Esophagus squamous epithelium (tissue), 5 donors: Measurements from ENCODE around the gene PDE3A. TPM values are rescaled to one million over a fixed set of nuclear protein-coding genes. Genes with fewer than 3 reads are reported as not detected.

Experiments
- DNase-seq: peaks from one replicate; lab custom pipeline; 2025; lab: John Stamatoyannopoulos, UW
- H3K27ac ChIP-seq, 4 donors: fragments of 200-600 bp; sonication (generic); one replicate each; pipeline ENCODE4 v1.5.1; 2016 to 2019; ENCODE audit warnings: mild to moderate bottlenecking in 1 of 4
- H3K27me3 ChIP-seq, 4 donors: fragments of 200-600 bp; sonication (generic); 1 replicate in 3 of 4; 2 replicates in 1 of 4; pipeline versions ENCODE4 v1.5.1 to v1.6.0; 2017 to 2021; ENCODE audit warnings: antibody characterized with exemption in 1 of 4
- H3K36me3 ChIP-seq, 3 donors: fragments of 200-600 bp; sonication (generic); one replicate each; pipeline ENCODE4 v1.5.1; 2016 to 2019
- H3K4me1 ChIP-seq, 3 donors: fragments of 200-600 bp; sonication (generic); one replicate each; pipeline ENCODE4 v1.5.1; 2017 to 2019
- H3K4me3 ChIP-seq, 4 donors: fragments of 200-600 bp; sonication (generic); 1 replicate in 3 of 4; 2 replicates in 1 of 4; pipeline ENCODE4 v1.5.1; 2016 to 2019; ENCODE audit warnings: mild to moderate bottlenecking in 2 of 4, moderate library complexity in 1 of 4
- H3K9me3 ChIP-seq, 3 donors: fragments of 200-600 bp; sonication (generic); one replicate each; pipeline ENCODE4 v1.5.1; 2016 to 2019
- CTCF ChIP-seq, 6 experiments: fragments of 450-650 bp in 4 of 6; fragments of 200-600 bp in 2 of 6; sonication (generic) in 2 of 6; IDR thresholded peaks; one replicate each; pipeline ENCODE4 v1.5.1; 2016 to 2019; ENCODE audit warnings: antibody characterized with exemption in 6 of 6, mild to moderate bottlenecking in 4 of 6, moderate library complexity in 4 of 6
- POLR2A ChIP-seq, 4 donors: fragments of 450-650 bp; IDR thresholded peaks; one replicate each; pipeline ENCODE4 v1.6.1; 2017; ENCODE audit warnings: antibody characterized with exemption in 4 of 4, mild to moderate bottlenecking in 4 of 4, moderate library complexity in 3 of 4
- WGBS, 2 donors: methylation state at CpG; one replicate each; pipeline ENCODE4 v1.1.5; 2018; 5-methylcytosine and 5-hydroxymethylcytosine counted together
- intact Hi-C: fragments of 100-400 bp; cut with DNase I; formaldehyde crosslinking; loops from one replicate; pipeline ENCODE4 v1.15.0; 2022
- total RNA-seq, 4 donors: library from RNA; depleted of rRNA; stranded (reverse); fragments of >200 nt; gene quantifications; one replicate each; pipeline ENCODE4 v1.1.0, GENCODE V29; 2016
- donor health status: DM: yes; HTN: yes; CAD: no.

The PDE3A gene
- total RNA-seq, 4 donors from 2014 or later, result 0.30 to 5.5 (median 3.1) TPM

- Histone ChIP-seq H3K9me3 (no peaks in the 10 kb centered on the region), H3K4me3 (no peak overlapping the region), H3K4me1 (peaks cover 0 to 9% (median 0%) of the 10 kb centered on the region in 3 donors), H3K27me3 (no peaks in the 10 kb centered on the region), H3K36me3 (no peaks in the 10 kb centered on the region), H3K27ac (no peak overlapping the region)
- TF ChIP-seq CTCF (IDR thresholded peaks at IDR 0.05) (no peak), POLR2A (IDR thresholded peaks at IDR 0.05) (no peak)
- intact Hi-C loops, result no loop called here
- DNase-seq, result no peak
- 62 to 71% methylated on average over 4 of the region's 4 CpGs for WGBS, 2 donors
Measured at GRCh38 chr12:20477672-20478071, 109.3 kb downstream of the PDE3A start.

- WGBS, 2 donors, result 80 to 85% methylated on average over 2 of the region's 2 CpGs
Measured at GRCh38 chr12:20482491-20483054, 114.2 kb downstream of the PDE3A start.

GRCh38 chr12:20483776-20484175, 115.4 kb downstream of the PDE3A start:
- H3K9me3 ChIP-seq, result no peaks in the 10 kb centered on the region
- H3K4me3 ChIP-seq, result no peak overlapping the region
- no peaks in the 10 kb centered on the region for H3K36me3 ChIP-seq
- no peaks in the 10 kb centered on the region for H3K27me3 ChIP-seq
- no peak for TF ChIP-seq CTCF (IDR thresholded peaks at IDR 0.05)
- TF ChIP-seq POLR2A (IDR thresholded peaks at IDR 0.05), result no peak
- WGBS, 2 donors, result 77 to 82% methylated on average over 1 of the region's 1 CpG
- H3K4me1 ChIP-seq, result peaks cover 0 to 6% (median 0%) of the 10 kb centered on the region in 3 donors
- DNase-seq, result no peak
- intact Hi-C loops, result no loop called here
- no peak overlapping the region for H3K27ac ChIP-seq

More at GRCh38 chr12:20482491-20483054, 114.2 kb downstream of the PDE3A start:
- TF ChIP-seq CTCF (IDR thresholded peaks at IDR 0.05) (no peak), POLR2A (IDR thresholded peaks at IDR 0.05) (no peak)
- intact Hi-C loops, result no loop called here
- Histone ChIP-seq H3K4me3 (no peak overlapping the region), H3K4me1 (peaks cover 0 to 10% (median 0%) of the 10 kb centered on the region in 3 donors), H3K27me3 (no peaks in the 10 kb centered on the region), H3K27ac (no peak overlapping the region), H3K9me3 (no peaks in the 10 kb centered on the region), H3K36me3 (no peaks in the 10 kb centered on the region)
- DNase-seq, result no peak

GRCh38 chr12:20486233-20486632, 117.9 kb downstream of the PDE3A start:
- WGBS, 2 donors, result 90 to 100% methylated on average over 2 of the region's 2 CpGs
- Histone ChIP-seq H3K4me1 (peaks cover 0 to 6% (median 0%) of the 10 kb centered on the region in 3 donors), H3K27ac (no peak overlapping the region), H3K9me3 (no peaks in the 10 kb centered on the region), H3K36me3 (no peaks in the 10 kb centered on the region), H3K4me3 (no peak overlapping the region), H3K27me3 (no peaks in the 10 kb centered on the region)
- TF ChIP-seq POLR2A (IDR thresholded peaks at IDR 0.05) (no peak), CTCF (IDR thresholded peaks at IDR 0.05) (no peak)
- no peak for DNase-seq
- intact Hi-C loops, result no loop called here

GRCh38 chr12:20487519-20487918, 119.2 kb downstream of the PDE3A start:
- H3K4me3 ChIP-seq, result no peak overlapping the region
- H3K27ac ChIP-seq, result no peak overlapping the region
- H3K36me3 ChIP-seq, result no peaks in the 10 kb centered on the region
- no peaks in the 10 kb centered on the region for H3K9me3 ChIP-seq
- TF ChIP-seq POLR2A (IDR thresholded peaks at IDR 0.05), result no peak
- TF ChIP-seq CTCF (IDR thresholded peaks at IDR 0.05), result no peak
- no peaks in the 10 kb centered on the region for H3K27me3 ChIP-seq
- 73 to 93% methylated on average over 2 of the region's 2 CpGs for WGBS, 2 donors
- peaks cover 0 to 10% (median 0%) of the 10 kb centered on the region in 3 donors for H3K4me1 ChIP-seq
- DNase-seq, result no peak
- intact Hi-C loops, result no loop called here
